Activated CD4-positive, CD25-positive, alpha-beta regulatory T cell treated with anti-CD3 and anti-CD28 coated beads, Interleukin-2, amount 50 U/mL, for 24 hours (primary cell): Measurements from ENCODE around the gene SARDH.
A peak's percentile ranks its signal among the peaks of the same experiment; 100 is the strongest.
"Not testable (repeated sequence)": the region's sequence is repeated elsewhere in the genome, so short reads cannot be mapped to it uniquely, and the experiment has no call there.

ENCODE experiments used
- ATAC-seq, 2 donors: fragments of 150-1000 bp; cut with Tn5 transposase; one replicate each; pipeline ENCODE4 v1.10.0; 2021; ENCODE audit warnings: mild to moderate bottlenecking in 1 of 2, moderate library complexity in 1 of 2

Gene SARDH

GRCh38 chr9:133759146-133759900, 21.2 kb upstream of the SARDH start:
- no peak for ATAC-seq

- no peak for ATAC-seq
Observed at GRCh38 chr9:133758228-133758627, 20.1 kb upstream of the SARDH start.

GRCh38 chr9:133754688-133755227, 16.6 kb upstream of the SARDH start:
- no peak for ATAC-seq

GRCh38 chr9:133754187-133754586, 16.0 kb upstream of the SARDH start:
- ATAC-seq: no peak

GRCh38 chr9:133752739-133753446, 14.7 kb upstream of the SARDH start:
- no peak for ATAC-seq

- ATAC-seq: no peak
Observed at GRCh38 chr9:133750982-133751649, 13.0 kb upstream of the SARDH start.

GRCh38 chr9:133747309-133747708, 9.2 kb upstream of the SARDH start:
- ATAC-seq: no peak

- ATAC-seq: not testable (repeated sequence)
Observed at GRCh38 chr9:133744528-133744927, 6.4 kb upstream of the SARDH start.

GRCh38 chr9:133742849-133743444, 4.8 kb upstream of the SARDH start:
- ATAC-seq: peak; percentile 66 to 71

- ATAC-seq: no peak
Observed at GRCh38 chr9:133742251-133742650, 4.1 kb upstream of the SARDH start.

GRCh38 chr9:133741716-133742115, 3.6 kb upstream of the SARDH start:
- ATAC-seq: no peak

- ATAC-seq: no peak
Observed at GRCh38 chr9:133740911-133741310, 2.8 kb upstream of the SARDH start.

GRCh38 chr9:133739408-133740280, 1.5 kb upstream of the SARDH start:
- ATAC-seq: no peak

- ATAC-seq: no peak
Observed at GRCh38 chr9:133738640-133739225, 581 bp upstream of the SARDH start.

GRCh38 chr9:133737071-133737773, 930 bp downstream of the SARDH start:
- ATAC-seq: no peak

GRCh38 chr9:133735931-133736330, 2.2 kb downstream of the SARDH start:
- no peak for ATAC-seq

- ATAC-seq: no peak
Observed at GRCh38 chr9:133735415-133735775, 2.8 kb downstream of the SARDH start.

- ATAC-seq: no peak
Observed at GRCh38 chr9:133734590-133735414, 3.4 kb downstream of the SARDH start.

- no peak for ATAC-seq
Observed at GRCh38 chr9:133733796-133734533, 4.2 kb downstream of the SARDH start.
